Omental fat pad (tissue), 4 donors: ENCODE measurements around the gene GPR34. TPM values are rescaled to one million over a fixed set of nuclear protein-coding genes. Genes with fewer than 3 reads are reported as not detected.
A peak's percentile ranks its signal among the peaks of the same experiment; 100 is the strongest.

Source experiments
- ATAC-seq: fragments of 150-250 bp; one replicate; pipeline ENCODE4 v1.9.1; 2016; ENCODE audit warnings: mild to moderate bottlenecking, moderate library complexity; ENCODE audit not compliant: low FRiP score
- DNase-seq: peaks from one replicate; pipeline ENCODE4 v3.0.0-alpha.2; 2019; ENCODE audit warnings: low spot score
- CTCF ChIP-seq, 3 donors: fragments of 450-650 bp; IDR thresholded peaks; one replicate each; pipeline ENCODE4 v1.5.1; 2016 to 2017; ENCODE audit warnings: antibody characterized with exemption in 3 of 3, mild to moderate bottlenecking in 3 of 3, moderate library complexity in 2 of 3
- total RNA-seq, 4 donors: library from RNA; depleted of rRNA; stranded (reverse); fragments of >200 nt; gene quantifications; one replicate each; pipeline ENCODE4 v1.1.0, GENCODE V29; 2016

The GPR34 gene
- total RNA-seq, 4 donors from 2014 or later: 21.6 to 54.5 (median 26.1) TPM

DNA sequence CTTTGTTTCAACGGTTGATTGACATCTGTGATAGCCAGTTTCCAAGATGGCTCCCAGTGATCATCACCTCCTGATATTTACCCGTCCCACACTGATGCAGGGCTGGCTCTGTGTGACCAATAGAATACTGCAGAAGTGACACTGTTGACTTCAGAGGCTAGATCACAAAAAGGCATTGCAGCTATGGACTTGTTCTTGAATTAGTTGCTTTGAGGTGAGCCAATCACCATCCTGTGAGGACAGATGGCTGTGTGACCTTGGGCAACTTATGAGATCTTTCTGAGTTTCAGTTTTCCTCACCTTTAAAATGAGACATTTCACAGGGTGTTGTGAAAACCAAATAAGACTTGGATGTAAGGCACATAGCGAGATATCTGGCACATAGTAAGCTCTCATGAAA, 33.4 kb downstream of the GPR34 start:
- no peak for TF ChIP-seq CTCF (IDR thresholded peaks at IDR 0.05)
- ATAC-seq (no peak), DNase-seq (no peak)

GRCh38 chrX:41722816-41723618, 34.2 kb downstream of the GPR34 start:
- DNase-seq: no peak
- peak; percentile 80 for ATAC-seq
- TF ChIP-seq CTCF (IDR thresholded peaks at IDR 0.05): no peak

GRCh38 chrX:41723826-41724225, 35.1 kb downstream of the GPR34 start, which contains the start of gene GPR82:
GPR82 (plus strand) TSS chrX:41724181; CDS start chrX:41727027, 2,846 bp downstream.
- ATAC-seq: no peak
- DNase-seq: no peak
- TF ChIP-seq CTCF (IDR thresholded peaks at IDR 0.05): no peak

DNA sequence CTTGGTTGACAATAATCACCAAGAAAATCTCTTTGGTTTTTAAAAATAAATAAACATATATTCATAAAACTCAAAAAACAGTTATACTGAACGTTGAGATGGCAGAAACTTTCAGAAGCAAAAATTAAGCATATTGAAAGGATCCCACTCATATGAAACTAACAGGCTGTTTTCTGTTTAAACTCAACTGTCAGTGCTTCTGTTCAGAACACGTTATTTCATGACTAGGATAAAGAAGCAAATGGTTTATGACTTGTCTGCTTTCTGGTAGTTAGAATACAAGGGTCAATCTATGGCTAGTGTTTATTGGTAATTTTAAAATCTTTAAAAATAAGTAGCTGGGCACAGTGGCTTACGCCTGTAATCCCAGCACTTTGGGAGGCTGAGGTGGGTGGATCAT, 39.4 kb downstream of the GPR34 start:
- DNase-seq (no peak), ATAC-seq (no peak)
- no peak for TF ChIP-seq CTCF (IDR thresholded peaks at IDR 0.05)

- DNase-seq: no peak
- TF ChIP-seq CTCF (IDR thresholded peaks at IDR 0.05): no peak
- no peak for ATAC-seq
Observed at GRCh38 chrX:41730081-41730480, 41.3 kb downstream of the GPR34 start.

- DNase-seq (no peak), ATAC-seq (no peak)
- TF ChIP-seq CTCF (IDR thresholded peaks at IDR 0.05): no peak
Observed at GRCh38 chrX:41732260-41732659, 43.5 kb downstream of the GPR34 start.

- no peak for ATAC-seq
- no peak for DNase-seq
Observed at GRCh38 chrX:41733939-41734338, 45.2 kb downstream of the GPR34 start.

More at GRCh38 chrX:41733939-41734338, 45.2 kb downstream of the GPR34 start:
- TF ChIP-seq CTCF (IDR thresholded peaks at IDR 0.05): no peak
